GOT3 (cell line): ENCODE results near the gene TRIP13.
"Not testable (repeated sequence)": the region's sequence is repeated elsewhere in the genome, so short reads cannot be mapped to it uniquely, and the experiment has no call there.

ENCODE experiments used
- DNase-seq: peaks from one replicate; lab custom pipeline; 2025; ENCODE audit warnings: mixed read lengths; lab: John Stamatoyannopoulos, UW

Gene TRIP13

DNA sequence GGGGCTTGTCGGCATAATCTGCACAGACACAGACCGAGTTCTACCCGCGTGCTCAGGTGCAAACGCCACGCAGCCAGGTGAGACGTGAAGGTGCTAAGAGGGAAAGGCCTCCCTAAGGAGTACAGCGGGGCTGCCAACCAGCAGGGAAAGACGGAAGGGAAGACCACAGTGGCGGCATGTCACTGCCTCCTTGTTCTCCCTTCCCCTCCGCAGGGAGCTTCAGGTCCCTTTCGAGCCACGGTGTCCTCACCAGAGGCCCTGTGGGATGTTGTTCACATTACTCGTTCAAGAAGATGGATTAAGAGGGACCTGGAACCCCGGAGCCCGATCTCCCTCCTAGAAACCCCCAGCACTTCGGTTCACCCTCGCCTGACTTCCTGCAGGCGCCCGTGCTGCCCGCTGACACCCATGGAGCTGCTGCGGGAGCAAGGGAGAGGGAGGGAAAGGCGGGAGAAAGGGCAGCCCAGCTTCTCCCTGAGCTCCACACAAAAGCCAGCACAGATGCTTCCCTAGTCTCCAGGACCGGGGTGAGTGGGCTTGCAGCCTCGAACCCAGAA lies 769 bp upstream of the TRIP13 start:
- no peak for DNase-seq

DNA sequence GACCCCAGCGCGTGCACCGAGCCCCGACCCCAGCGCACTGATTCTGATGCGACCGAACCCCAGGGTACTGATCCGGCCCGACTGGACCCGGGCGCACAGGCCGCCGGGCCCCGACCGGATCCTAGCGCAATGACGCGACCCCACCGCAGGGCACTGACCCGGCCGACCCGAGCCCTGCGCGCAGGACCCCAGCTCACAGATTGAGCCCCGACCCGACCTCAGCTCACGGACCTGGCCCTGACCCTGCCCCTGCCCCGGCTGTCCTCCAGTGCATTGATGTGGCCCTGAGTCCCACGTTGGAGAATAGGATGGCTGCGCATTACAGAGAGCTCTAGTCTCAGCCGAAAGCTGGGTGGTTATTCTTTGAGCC lies 438 bp downstream of the TRIP13 start:
- no peak for DNase-seq

DNA sequence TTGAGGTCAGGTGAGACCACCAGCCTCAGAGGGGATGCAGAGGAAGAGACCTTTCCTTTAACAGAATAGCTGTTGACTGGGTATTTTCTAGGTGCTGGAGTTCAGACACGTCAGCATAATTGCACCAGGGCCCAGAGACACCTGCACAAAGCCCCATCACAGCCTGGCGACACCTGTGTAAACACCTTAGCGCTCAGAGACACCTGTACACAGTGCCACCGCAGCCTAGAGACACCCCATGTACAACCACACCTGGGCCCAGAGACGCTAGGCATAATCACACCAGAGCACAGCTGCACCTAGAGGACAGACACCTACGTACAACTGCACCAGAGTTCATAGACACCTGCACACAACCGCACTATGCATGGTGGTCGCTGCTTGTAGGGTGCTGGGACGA lies 1.0 kb downstream of the TRIP13 start:
- no peak for DNase-seq

DNA sequence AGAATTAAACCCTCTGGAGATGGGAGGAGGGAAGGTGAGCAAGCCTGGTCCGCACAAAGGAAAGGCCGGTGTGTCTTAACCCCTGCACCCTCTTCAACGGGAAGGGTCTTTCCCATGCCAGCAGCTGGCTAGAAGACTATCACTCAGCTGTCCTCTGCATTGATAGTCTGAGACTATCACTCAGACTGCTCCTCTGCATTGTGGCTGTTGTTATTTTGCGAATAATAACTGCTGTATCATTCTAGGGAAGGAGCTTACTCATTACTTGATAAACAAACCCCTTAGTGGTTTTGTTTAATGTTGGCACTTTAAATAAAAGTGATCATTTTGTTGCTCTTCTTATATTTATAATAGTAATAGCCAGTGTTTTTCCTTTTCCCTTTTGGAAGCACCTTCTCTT lies 8.1 kb downstream of the TRIP13 start:
- DNase-seq, result no peak

DNA sequence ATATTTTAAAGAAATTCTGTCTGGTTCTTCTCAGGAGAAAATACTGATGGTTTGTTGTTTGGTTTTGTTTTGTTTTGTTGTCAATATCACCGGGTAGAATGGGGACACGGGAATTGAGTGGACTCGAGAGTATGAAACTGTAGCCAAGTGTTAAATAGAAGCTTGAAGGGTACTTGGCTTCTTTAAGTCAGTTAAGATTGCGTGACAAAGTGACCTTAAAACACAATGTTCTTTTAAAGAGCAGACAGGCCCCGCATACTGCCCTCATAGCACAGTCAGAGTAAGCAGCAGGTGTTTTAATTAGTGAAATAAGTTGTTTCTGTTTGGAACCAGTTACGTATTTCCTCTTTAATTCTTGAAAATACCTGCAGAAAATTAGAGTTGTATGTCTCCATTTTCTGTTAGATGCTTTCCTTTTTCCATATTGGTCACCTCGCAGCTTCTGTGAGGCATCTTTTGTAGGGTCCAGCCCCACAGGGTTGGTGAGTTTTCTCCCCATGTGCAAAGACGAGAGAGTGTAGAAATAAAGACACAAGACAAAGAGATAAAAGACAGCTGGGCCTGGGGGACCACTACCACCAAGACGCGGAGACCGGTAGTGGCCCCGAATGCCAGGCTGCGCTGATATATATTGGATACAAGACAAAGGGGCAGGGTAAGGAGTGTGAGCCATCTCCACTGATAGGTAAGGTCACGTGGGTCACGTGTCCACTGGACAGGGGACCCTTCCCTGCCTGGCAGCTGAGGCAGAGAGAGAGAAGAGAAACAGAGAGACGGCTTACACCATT lies 9.6 kb downstream of the TRIP13 start:
- no peak for DNase-seq

DNA sequence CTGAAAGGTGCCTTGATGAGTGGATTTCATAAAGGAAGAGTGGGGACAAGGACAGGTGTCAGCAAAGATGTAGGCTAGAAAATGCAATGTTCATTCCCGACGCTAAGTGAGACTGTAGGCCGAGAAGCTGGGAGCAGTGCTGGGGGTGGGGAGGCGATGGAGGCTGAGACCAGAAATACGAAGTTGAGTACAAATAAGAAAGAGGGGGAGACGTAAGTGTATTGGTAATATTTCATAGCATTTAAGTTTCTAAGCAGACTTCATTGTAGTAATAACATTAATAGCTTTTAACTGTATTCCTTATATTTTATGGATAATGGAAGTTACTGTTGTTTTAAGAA lies 11.0 kb downstream of the TRIP13 start:
- DNase-seq, result no peak

DNA sequence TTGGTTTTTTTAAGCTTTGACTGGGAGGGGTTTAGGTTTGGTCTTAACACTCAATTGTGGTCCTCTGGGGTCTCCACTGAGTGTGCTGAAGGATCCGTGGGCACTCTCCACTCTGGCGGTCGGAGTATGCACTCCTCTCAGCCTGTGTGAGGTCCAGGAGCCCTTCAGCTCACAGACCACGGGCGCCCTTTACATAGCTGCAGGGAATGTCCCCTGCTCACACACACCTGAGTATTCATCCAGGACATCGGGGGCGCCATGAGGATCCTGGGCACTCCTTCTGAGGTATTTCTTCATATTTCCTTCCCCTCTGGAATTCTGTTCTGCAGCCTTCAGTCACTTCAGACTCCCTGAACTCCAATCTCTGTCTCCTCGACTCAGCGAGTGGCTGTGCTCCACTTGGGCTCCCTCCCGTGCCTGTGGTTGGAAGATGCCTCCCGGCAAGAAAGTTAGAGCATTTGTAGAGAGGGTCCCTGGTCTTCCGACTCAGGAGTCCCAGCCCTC lies 12.5 kb downstream of the TRIP13 start:
- DNase-seq, result no peak

DNA sequence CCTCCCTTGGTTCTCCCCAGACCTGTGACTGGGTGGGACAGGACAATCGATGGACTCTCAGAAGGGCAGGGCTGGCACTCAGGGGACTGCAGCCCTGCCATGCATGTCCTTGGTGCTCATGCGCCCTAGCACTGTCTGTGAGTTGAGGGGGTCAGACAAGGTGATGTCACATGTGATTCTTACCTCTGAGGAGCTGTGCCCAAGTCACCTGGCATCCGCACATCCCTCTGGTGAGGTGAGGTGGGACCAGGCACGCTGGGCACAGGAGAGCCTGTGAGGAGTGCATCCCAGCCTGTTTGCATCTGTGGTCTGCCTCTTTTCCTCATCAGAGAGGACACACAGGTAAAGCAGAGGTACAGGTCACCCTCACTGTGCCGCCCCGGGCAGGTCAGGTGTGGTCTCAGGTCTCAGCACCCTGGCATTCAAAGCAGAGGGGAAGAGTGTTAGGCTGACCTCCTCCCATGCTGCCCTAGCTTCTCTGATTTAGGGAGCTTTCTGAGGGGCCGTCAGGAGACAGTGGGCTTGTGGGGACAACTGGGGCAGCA lies 14.8 kb downstream of the TRIP13 start:
- DNase-seq, result no peak

DNA sequence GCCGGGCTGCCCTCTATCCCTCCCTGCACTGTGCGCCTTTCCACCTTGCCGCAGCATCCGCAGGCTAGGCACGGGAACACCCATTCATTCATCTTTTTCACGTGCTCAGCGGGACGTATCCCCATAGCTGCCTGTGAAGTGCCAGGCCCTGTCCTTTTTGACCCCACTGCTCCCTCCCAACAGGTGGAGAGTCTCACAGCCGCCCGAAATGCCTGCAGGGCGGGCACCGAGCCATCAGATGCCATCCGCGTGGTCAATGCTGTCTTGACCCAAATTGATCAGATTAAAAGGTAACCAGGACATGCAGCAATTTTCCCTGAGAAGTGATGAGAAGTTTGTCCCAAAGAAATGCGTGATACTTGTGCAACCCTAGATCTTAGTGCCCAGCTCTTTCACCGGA lies 15.5 kb downstream of the TRIP13 start:
- no peak for DNase-seq

DNA sequence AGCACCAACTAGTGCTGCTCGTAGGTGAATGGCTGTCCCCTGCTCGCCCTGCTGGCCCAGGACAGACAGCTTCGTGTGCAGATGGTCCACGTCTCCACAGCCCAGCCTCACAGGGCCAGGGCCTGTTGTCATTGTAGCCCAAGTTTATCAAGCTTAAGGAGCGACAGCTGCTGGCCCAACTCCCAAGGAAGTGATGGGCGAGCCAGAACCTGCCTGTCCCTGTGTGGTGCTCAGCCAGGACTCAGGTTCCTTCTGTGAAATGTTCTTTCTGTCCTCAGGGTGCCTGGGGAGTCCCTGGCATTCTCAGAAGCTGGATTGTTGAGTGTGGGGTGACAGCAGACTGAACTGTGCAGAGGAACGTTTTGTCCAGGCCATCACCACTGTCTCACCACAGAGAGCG lies 16.4 kb downstream of the TRIP13 start:
- DNase-seq, result no peak

DNA sequence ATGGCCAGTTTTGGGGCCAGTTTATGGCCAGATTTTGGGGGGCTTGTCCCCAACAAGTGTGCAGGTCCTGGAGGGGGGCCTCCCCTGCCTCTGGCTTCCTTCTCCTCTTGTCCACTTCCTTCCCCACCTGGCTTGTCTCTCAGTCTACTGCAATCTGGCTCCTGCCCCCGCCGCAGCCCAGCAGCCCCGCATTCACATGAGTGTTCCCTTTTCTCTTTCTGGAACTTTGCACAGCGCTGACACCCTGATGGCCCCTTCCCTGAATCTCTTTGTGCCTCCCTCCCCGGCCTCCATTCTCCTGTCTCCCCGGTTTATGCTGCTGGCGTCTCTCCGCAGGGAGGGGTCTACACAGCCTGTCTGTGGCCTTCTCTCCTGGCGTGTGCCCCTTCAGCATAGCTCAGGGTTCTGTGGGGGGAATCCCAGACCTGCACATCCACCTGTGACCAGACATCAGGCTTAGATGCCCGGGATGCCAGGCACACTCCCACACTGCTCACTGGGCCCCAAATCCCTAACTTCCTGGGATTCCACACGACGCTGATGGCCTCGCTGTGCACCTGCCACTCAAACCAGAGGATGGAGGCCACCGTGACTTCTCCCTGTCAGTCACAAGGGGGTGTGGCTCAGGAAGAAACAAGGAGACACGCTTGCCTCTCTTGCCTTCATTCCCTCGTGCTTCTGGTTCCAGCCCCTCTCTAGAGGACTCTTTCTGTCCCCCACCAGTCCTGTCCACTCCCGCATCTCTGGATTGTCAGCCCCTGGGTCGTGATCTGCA lies 17.5 kb downstream of the TRIP13 start:
- DNase-seq, result no peak

DNA sequence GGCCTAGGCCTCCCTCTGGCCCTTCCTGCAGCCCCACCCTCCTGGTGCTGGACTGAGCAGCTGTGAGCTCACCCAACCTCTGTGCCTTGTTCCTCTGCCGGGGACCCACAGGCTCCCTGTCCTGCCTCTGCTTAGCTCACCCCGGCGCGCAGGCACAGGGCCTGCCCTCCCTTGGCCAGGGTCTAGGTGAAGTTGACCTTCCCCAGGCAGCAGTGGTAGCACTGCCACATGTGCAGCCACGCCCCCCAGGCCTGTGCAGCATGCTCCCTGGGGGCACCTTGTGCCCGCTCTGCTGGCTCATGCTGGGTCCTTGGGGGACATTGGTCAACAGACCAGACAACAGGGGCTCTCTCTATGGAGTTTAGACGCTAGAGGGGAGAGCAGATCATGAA lies 18.1 kb downstream of the TRIP13 start:
- no peak for DNase-seq

DNA sequence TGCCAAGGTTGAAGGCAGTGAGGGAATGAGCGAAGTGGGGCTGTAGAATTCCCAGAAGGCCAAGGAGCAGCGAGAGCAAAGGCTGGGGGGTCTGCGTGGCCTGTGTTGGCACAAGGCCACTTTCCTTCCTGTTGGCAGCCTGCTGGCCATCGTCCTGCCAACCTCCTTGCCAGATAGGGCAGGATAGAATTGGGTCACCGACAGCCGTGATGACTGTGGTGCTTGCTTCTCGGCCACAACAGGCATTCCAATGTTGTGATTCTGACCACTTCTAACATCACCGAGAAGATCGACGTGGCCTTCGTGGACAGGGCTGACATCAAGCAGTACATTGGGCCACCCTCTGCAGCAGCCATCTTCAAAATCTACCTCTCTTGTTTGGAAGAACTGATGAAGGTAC lies 18.9 kb downstream of the TRIP13 start:
- DNase-seq, result no peak

DNA sequence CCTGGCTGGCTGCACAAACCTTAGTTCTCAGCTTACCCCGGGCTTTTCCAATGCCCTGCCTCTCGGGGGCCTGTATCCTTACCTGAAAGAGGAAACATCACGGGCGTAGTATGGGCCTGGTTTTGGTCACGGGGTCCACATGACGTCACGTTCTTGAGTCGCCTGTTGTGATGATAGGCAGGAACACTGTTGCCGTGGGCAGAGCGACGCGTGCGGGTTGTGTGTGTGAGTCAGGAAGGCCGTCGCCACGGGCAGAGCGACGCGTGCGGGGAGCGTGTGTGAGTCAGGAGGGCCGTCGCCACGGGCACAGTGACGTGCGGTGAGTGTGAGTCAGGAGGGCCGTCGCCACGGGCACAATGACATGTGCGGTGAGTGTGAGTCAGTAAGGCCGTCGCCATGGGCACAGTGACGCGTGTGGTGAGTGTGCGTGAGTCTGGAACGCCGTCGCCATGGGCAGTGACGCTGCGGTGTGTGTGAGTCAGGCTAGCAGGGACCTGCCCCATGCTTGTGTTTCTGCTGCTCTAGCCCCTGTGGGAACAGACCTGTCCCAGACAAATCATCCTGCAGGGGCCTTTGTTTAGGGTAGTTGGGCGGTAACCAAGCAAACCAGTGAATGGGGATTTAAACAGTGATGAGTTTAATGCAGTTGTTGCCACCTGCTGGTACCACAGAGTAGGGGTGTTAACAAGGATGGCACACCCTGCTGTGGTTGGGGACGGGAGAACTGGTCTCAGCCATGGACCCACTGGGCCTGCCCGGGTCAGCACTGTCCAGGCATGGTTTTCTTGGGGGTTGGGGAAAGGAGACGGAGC lies 19.8 kb downstream of the TRIP13 start:
- no peak for DNase-seq

DNA sequence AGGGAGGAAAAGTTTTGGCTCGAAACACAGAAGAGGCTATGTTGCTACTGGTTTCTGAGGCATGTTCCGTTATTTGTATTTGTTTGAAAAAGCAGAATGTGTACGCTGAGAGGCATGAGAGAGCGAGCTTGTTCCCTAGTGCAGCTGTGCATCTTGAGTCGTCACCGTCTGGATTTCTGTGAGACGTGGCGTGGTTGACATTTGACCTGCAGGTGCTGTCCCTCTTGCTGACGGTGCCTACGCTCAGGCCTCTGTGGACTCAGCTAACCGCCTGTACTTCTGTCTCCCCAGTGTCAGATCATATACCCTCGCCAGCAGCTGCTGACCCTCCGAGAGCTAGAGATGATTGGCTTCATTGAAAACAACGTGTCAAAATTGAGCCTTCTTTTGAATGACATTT lies 21.5 kb downstream of the TRIP13 start:
- no peak for DNase-seq

DNA sequence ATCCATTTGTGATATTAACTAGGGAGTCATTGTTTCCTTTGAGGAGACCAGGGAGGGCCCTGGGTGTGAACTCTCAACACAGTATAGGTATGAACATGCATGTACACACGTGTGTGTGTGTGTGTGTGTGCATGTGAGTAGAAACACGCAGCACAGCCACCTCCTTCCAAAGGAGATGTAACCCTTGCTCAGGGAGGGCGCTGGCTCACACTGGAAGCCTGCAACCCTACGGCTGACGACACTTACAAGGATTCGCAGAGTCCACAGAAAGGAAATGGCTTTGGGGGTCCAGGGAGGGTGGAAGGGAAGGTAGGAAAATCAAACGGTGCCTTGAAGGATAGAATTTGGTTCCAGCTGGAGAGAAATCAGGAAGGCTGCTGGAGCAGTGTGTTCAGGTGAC lies 21.9 kb downstream of the TRIP13 start:
- no peak for DNase-seq

DNA sequence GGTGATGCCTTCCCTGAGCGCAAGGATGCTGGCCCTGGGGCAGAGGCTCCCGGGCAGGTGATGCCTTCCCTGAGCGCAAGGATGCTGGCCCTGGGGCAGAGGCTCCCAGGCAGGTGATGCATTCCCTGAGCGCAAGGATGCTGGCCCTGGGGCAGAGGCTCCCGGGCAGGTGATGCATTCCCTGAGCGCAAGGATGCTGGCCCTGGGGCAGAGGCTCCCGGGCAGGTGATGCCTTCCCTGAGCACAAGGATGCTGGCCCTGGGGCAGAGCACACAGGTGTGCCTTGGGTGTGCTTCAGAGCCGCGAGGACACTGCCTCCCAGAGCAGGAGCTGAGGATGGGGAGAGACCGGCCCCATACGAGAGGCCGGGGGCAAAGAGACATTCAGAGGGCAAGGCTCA lies 22.7 kb downstream of the TRIP13 start:
- DNase-seq, result not testable (repeated sequence)

DNA sequence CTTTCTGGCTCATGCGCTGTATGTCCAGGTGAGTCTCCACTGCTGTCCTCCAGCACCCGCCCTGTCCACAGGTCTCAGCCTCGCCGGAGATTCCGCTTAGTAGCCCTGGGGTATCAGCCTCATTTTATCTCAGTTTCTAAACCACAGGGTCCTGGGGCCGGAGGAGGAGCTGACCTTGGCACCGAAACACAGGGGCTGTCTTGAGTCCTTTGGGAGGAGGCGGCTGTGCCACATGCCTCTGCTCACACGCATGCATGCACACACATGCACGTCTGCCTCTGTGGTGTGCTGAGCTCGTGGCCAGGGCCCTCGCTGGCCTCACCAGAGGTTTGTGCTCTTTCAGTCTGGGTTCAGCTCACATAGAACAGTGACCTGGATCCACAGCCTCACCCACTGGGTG lies 23.3 kb downstream of the TRIP13 start:
- no peak for DNase-seq

DNA sequence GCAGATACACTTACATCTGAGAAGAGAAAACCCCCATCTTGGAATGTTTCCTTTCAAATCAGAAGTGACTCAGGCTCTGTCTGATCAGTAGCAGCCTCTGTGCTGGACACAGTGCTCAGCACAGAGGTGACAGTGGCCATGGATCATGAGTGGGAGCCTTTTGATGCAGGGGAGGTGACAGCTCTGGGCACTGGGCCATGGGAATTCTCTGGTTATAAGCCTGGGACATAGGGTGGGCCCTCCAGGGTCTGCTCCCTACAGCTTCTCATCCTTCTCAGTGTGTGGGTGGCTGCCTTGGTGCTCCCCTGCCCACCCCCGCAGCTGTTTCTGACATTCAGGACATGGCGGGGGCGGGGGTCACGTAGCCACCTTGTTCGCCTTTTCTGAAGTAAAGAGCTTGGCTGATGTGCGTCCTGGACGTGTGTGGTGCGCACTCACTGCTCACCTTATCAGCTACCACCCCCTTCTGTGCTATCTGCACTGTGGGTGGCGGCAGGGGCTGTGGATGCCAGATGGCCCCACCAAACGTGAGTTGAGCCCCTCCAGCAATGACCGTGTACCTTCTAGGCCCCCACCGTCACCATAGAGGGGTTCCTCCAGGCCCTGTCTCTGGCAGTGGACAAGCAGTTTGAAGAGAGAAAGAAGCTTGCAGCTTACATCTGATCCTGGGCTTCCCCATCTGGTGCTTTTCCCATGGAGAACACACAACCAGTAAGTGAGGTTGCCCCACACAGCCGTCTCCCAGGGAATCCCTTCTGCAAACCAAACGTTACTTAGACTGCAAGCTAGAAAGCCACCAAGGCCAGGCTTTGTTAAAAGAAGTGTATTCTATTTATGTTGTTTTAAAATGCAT lies 24.0 kb downstream of the TRIP13 start:
- no peak for DNase-seq

DNA sequence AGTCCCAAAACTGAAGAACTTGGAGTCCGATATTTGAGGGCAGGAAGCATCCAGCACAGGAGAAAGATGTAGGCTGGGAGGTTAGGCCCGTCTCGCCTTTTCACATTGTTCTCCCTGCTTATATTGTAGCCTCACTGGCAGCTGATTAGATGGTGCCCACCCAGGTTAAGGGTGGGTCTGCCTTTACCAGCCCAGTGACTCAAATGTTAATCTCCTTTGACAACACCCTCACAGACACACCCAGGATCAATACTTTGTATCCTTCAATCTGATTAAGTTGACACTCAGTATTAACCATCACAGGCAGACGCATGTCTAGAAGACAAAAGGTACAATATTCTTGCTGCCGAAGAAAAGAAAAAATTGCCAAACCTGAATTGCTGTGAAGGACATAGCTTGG lies 26.0 kb downstream of the TRIP13 start:
- not testable (repeated sequence) for DNase-seq

DNA sequence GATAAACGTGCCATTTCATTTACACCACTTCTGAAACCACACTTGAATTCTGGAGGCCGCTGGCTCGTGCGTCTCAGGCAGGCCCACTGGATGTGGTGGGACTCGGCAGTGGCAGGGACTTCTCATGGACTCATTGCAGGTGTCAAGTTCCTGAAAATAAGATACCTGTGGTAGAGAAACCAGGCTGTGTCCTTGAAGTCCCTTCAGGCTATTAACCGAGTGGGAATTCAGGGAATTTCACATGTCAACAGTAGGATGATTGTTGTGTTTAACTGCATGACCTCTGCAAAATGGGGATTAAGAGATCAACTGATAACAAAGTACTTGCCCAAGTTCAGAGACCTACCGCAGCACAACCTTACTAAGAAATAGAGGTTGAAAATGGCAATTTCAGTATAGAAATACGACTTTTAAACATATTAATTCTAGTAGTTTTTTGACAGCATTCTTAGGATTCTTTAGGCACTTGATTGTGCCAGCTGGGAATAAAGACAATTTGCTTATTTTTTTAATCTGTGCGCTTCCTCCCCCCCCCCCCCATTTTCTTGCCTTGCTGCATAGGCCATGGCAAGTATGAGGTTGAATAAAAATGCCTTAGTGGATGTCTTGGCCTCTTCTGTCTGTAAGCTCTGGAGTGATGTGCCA lies 26.8 kb downstream of the TRIP13 start:
- DNase-seq, result no peak
